HK-2 (cell line): Measurements from ENCODE around the gene B4GALT1.

Experiments used
- DNase-seq: peaks from one replicate; pipeline ENCODE4 v3.0.0-alpha.2; 2018; ENCODE audit not compliant: unreplicated experiment

The B4GALT1 gene, protein sequence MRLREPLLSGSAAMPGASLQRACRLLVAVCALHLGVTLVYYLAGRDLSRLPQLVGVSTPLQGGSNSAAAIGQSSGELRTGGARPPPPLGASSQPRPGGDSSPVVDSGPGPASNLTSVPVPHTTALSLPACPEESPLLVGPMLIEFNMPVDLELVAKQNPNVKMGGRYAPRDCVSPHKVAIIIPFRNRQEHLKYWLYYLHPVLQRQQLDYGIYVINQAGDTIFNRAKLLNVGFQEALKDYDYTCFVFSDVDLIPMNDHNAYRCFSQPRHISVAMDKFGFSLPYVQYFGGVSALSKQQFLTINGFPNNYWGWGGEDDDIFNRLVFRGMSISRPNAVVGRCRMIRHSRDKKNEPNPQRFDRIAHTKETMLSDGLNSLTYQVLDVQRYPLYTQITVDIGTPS

DNA sequence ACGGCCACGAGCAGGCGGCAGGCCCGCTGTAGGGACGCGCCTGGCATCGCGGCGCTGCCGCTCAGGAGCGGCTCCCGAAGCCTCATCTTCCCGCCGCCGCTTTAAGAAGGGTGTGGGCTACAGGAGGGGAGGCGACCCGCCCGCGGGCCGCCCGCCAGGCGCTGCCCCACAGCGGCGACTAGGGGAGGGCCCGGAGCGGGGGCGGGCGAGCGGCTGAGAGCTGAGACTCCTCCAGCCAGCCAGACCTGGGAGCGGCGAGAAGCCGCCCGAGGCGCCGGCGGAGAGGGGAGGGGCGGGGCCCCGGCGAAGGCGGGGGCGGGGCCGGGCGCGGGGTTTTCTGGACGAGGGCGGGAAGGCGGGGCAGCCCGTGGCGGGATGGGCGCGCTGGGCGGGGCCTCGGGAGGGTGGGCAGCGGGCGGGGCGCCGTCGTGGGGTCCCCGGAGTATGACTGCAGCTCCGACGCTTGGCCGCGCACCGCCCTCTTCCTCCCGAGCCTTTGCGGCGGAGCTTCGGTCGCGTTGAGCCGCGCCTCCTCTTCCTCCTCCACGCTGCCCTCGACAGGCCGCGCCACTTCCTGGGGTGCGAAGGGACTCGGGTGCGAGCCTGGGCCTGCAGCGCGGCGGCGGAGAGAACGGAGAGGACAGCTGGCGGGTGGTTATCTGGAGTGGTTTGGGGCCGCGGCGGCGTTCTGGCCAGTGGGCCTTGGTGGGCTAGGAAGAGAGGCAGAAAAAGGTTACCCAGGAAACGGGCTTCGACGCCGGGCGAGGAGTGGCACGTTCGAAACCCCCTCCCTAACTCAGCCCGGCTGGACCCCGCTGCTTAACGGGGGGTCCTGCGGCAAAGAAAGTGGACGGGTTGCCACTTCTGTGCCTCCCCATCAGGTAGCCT is at the start of gene B4GALT1:
TSS of gene B4GALT1 (minus strand) at position 253 of the 888 bp plus-strand sequence. CDS start at position 86, 167 bp downstream.
- DNase-seq = peak; percentile 95

DNA sequence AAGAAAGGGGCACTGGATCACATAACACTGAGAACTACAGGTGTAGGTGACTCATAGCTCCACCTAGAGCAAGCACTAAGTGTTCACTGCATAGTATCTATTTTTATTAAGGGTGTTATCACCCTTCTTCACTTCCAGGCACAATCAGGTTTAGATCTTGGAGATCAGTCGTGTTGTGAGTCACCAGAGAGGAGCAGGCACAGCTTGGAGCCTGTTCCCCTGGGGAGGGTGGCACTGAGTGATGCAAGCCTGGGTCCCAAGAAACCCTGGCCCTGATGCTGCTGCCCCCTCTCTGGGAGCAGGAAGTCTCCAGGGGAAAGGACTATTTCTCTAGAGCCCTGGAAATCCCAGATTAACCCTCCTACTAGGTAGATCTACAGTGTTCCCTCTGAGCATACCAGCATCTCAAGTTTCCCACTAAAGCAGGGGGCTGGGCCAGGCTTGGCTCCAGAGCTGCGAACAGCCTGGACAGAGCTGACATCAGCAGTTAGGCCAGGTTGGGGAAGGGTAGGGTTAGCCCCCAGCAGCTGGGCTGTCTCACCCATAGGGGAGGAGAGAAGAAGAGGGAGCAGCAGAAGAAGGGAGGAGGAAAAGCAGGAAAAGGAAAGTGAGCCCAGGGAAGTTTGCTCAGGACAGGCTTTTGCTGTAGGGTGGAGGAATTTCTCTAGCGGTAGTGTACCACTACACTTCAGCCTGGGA is 44.7 kb upstream of the B4GALT1 start:
- DNase-seq = no peak

DNA sequence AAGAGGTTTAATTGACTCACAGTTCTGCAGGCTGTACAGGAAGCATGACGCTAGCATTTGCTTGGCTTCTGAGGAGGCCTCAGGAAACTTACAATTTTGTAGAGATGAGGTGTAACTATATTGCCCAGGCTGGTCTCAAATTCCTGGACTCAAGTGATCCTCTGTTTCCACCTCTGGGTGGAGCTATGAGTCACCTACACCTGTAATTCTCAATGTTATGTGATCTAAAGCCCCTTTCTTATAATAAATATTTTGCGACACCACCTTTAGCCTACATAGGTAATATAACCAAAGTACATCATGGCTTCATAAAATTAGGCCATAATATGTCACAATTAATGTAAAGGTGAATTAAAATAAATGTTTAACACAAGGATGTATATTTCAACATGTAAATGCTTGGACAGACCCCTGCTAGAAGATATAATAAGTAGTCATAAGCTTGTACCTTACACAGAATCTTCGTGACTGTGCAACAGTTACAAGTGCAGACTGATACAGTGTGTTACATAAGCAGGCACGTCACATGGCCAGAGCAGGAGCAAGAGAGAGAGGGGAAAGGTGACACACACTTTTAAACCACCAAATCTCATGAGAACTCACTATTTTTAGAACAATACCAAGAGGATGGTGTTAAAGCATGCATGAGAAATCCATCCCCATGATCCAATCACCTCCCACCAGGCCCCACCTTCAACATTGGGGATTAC is 43.0 kb upstream of the B4GALT1 start:
- no peak for DNase-seq

DNA sequence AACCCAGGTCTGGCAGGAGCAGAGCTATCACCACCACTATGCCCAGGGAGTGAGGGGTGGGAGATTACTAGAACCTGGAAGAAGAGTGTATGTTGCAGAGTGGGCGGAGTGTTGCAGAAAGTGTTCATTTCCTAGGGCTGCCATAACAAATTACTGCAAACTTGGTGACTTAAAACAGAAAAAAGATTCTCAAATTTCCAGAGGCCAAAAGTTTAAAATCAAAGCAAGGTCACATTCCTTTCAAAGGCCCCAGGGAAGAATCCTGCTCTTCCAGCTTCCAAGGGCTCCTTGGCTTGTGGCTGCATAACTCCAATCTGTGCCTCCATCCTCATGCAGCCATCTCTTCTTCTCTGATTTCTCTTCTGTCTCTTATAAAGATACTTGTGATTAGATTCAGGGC is 42.3 kb upstream of the B4GALT1 start:
- DNase-seq = no peak

DNA sequence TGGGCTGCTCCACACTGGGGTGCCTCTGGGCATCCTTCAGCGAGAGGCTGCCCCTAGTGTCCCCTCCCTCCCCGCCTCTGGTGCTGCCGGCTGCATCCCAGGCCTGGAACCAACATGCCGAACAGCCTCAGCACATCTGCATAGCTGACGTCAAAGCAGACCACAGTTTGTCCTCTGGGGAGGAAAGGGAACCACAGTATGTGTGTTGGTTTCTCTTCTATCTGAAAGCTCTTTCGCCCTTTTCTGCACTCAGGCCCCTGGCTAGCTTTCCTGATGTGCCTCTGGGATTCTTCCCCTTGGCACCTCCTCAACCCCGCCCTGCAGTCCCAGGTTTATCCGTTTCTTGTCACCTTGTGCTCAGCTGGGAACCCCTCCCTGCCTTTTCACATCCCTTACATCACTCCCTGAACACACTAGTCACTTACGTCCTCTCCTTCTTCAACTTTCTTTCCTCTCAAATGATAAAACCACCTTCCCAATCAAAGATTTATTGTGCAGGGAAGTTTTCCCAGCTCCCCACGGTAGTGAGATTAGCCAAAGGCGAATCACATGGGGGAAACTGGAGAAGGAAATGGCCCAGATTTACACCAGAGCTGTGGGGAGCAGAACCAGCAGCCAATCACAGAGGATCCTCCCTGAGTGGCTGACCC is 35.5 kb upstream of the B4GALT1 start:
- no peak for DNase-seq

DNA sequence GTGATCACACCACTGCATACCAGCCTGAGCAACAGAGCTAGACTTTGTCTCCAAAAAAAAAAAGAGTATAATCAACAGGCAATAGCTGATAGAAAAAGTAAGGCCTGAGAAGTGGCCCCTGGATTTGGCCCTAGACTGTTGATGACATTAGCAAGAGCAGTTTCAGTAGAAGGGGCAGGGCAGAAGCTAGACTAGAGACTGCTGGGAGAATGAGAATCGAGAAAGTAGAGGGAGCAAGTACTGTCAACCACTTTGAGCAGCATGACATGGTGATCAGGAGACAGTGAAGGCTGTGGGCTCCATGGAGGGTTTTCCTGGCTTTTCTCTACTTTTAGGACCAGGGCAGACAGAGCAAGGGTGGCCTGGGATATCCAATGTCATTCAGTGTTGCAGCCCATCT is 34.9 kb upstream of the B4GALT1 start:
- no peak for DNase-seq

DNA sequence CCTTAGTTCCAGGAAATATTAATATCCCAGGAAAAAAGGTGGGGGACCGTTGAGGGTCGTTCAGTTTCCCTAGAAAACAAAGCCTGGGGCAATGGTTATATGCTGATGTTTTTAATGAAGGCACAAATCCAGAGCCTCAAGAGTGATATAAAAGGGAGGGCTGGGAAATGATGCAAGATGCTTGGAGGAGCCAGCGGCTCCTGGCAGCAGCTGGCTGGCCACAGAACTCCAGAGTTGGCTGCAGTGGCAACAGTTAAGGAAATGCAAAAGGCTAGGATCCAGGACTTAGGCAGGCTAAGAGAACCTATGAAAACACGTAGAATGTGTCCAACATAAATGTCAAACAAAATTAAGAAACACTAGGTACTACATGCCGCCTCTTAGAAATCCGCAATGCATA is 31.0 kb upstream of the B4GALT1 start:
- no peak for DNase-seq

DNA sequence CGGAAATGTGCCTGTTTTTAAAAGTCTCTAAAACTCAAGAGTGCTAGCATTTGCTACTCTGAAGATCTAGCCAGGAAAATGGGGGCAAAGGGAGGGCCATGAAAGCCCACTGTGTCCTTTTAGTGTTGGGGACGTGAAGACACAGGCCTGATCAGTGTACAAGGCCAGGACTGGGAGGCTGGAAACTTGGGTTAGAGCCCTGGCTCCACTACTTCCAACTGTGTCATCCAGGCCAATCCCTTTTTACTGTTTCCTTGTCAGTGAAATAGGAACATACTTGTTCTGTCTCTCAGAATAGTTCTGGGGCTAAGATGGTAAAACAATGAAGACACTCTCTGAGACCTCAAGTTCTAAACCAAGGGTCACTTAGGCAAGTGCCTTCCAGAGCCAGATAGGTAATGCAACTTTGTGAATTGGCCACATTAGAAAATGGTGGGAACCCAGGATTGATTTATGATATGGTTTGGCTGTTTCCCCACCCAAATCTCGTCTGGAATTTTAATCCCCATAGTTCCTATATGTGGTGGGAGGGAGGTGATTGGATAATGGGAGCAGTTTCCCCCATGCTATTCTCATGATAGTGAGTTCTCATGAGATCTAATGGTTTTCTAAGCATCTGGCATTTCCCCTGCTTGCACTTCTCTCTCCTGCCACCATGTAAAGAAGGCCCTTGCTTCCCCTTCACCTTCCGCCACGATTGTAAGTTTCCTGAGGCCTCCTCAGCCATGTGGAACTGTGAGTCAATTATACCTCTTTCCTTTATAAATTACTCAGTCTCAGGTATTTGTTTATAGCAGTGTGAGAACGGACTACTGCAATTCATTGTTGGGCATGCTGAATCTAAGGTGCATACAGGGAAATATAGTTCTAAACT is 30.4 kb upstream of the B4GALT1 start:
- DNase-seq = no peak

DNA sequence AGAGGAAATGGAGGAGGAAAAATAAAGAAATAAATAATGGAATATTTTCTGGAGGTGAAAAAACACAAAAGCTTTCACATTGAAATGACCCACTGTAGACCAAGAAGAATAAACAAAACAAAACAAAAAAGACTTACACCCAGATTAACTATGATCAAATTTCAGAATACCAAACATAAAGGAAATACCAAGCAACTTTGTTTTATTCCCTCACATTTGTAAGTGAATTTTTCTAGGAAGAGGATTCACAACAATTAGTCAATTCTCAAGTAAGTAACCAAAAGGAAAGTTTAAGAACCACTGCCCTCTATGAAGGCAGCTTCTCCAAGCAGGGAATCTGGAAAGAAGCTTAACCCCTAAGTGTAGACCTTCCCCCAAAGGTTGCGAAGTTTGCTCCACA is 29.6 kb upstream of the B4GALT1 start:
- DNase-seq = no peak

DNA sequence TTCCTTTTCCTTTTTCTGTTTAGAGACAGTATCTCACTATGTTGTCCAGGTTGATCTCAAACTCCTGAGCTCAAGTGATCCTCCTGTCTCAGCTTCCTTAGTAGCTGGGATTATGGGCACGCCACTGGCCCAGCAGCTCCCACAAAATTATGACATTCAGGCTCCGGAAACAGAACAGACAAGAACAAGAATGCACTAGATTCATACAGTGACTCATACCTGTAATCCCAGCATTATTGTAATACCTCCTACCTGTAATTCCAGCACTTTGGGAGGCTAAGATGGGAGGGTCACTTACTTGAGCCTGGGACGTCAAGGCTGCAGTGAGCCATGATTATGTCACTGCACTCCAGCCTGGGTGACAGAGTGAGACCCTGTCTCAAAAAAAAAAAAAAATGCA is 26.7 kb upstream of the B4GALT1 start:
- DNase-seq = no peak

DNA sequence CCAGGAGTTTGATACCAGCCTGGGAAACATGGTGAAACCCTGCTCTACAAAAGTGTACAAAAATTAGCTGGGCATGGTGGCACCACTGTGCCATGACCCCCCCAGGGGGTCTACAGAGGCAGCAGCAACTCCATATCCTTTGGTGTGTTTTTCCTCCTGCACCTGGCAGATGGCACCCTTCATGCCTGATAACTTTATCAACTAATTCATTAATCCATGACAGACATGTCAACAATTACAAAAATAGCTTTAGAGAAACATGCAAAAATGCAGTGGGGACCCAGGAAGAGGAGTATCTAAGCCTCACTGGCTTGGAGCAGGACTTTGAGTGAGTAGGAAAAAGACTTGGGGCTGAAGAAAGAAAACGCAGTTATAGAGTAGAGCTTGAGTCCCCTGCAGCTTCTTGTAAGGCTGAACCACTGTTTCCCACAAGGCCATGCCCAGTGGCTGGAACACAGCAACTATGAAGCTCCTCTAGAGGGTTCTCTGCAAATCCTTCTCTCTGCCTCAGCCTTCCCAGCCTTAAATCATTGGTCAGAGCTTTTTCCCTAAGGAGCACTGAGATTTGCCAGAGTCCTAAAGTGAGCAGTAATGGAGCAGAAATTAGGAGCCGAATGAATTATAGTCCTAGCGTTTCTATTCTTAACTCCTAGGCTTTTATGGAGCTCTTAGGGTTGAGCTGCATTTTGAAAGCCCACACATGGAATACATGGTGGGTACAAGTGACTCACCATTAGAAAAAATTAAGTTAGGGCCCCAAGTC is 25.5 kb upstream of the B4GALT1 start:
- no peak for DNase-seq

DNA sequence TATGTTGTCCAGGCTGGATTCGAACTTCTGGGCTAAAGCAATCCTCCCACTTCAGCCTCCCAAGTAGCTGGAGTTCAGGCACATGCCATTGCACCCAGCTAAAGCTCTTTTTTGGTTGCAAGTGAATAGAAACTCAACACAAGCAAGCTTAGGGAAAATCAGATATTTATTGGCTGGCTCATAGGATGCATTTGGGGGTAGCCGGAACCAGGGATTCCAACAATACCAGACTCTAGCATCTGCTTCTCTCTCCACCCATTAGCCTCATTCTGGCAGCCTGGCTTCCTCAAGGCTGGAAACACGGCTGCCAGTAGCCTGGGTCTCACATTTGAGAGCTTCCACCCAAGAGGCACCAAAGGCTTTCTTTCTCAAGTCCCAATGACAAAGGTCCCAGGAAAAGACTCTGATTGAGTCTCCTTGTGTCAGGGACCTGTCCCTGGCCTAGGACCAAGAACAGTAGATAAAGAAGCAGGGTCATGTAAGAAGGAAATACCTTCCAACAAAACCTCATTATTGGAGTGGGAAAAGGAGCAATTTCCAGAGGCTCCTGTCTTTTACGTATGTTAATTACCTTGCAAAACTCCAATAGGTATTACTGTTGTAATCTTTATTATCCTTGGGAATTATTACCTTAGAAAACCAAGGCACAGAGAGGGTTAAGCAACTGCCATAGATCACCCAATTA is 23.0 kb upstream of the B4GALT1 start:
- DNase-seq = no peak

DNA sequence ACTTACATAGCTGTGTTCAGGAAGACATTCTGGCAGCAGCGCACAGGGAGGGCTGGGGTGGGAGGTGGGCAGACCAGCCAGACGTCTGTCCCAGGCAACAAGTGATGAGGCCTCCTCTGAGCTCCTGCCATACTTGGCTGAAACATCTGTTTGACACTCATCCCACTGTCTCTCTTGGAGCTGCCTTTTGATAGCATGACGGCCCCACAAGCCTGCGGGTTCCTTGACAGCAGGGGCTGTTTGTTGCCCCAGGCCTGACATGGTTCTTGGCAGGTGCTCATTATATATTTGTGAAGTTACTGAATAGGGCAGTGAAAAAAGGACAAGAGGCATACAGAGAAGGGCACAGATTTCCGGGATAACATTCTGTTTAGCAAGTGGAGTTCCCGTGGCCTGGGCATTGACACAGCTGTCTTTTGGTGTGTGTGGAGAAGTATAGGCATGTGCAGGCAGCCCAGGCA is 22.2 kb upstream of the B4GALT1 start:
- DNase-seq = no peak

DNA sequence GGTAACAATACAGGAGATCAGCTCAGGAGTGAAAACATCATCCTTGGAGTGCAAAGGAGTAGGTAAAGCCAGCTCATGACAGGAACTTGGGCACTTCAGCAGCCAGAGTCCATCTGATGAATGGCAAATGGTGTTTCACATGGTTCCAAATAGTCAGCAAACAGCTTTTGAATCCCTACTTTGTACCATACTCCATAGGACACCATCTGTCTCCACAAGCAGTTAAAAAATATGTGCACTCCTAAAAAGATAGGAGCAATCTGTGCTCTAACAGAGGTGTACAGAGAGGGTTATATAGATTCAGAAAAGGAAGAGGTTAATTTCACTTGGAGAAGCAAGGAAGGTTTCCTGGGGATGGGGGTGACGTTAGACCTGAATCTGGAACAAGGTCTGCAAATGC is 21.6 kb upstream of the B4GALT1 start:
- DNase-seq = no peak

DNA sequence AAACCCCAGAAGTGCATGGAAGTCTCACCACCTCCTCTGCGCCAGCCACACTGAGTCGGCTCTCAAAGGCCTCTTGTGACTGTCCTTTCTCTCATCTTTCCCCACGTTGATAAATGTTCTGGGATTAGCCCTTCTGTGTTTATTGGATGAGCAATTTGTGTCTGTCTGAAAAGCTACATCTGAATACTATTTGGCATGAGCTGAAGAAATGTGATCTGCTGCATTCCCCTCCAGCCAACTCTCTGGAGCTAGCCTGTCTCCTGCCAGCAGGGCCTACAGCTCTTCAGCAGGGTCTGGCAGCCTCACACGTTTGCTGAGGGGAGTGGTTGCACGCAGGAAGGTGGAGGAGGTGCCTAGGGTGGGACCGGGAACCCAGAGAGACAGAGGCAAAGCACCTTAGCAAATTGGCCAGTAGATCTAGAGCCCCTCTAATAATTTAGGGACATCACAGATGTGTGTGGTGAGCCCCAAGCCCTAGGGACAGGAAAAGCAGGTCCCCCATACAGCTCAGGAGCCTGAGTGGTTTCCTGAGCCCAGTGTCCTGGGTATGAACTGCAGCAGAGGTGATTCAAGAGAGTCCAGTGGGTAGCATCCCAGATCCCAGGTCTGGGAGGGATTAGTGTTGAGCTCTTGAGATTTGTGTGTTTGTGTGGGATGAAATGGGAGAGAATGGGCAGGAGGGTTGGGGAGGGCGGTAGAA is 20.5 kb upstream of the B4GALT1 start:
- DNase-seq = no peak

DNA sequence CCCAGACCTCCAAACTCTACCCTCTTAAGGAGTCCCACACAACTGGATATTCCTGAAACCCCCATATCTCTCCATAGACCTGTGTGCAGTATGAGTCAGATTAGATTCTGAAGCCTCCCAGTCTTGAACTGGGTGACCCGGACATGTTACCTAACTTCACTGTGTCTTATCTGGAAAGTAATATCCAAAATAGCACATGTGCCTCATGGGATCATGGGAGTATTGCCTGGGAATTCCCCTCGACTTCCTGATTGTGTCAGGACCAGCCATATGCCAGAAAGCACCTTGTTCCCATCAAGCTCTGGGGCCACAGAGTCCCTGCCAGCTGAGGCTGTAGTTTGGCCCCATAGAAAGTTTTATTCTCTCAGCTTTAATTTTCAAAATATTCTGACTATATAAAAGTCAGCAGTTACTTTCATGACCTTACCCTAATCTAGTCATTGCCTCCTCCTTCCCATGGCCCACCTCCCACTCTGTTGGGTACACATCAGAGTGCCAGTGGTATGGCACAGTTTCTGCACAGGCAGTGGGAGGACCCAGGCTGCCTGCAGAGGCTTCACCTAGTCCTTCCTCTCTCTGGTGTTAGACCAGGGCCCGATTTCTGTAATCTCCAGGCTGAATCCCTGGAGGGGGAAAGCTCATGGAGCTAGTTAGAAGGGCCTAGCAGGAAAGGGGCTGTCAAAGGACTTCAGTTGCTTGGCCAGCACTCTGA is 19.5 kb upstream of the B4GALT1 start:
- DNase-seq = no peak

DNA sequence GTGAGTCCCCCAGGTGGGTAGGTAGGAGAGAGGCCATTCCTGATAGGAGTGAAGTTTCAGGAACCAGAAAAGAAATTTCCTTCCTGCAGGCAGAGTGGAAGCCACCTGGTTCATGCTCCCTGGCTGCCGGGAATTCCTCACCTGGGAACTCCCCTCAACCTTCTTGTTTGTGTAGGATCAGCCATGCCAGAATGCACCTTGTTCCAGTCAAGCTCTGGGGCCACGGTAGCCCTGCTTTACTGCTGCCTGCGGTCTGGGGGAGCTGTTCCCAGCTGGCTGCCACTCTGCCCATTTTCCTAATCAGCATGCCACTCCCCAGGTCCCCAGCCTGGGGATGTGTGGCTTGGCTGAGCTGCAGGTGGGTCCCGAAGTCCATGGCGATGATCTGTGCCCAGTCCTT is 18.7 kb upstream of the B4GALT1 start:
- DNase-seq = no peak
